HT-29 (cell line): ENCODE data around the gene ANKRD39. TPM values are rescaled to one million over a fixed set of nuclear protein-coding genes. Genes with fewer than 3 reads are reported as not detected.
A peak's percentile ranks its signal among the peaks of the same experiment; 100 is the strongest.

Experiments
- DNase-seq: peaks from one replicate; pipeline ENCODE4 v3.0.0-alpha.2; 2015; ENCODE audit warnings: low spot score
- total RNA-seq: library from RNA; depleted of rRNA; stranded (reverse); fragments of >200 nt; shearing (Covaris generic); gene quantifications from 2 replicates; pipeline ENCODE4 v1.2.3, GENCODE V29; 2014

The ANKRD39 gene
- total RNA-seq, 1 experiment from 2014 or later, result 26.8 TPM

GRCh38 chr2:96888072-96889011 is 30.5 kb upstream of the ANKRD39 start:
- DNase-seq, result peak; percentile 72

- DNase-seq, result no peak
These were observed 29.7 kb upstream of the ANKRD39 start for GRCh38 chr2:96887493-96888012.

GRCh38 chr2:96885432-96886347 is 27.9 kb upstream of the ANKRD39 start:
- DNase-seq, result no peak

- DNase-seq, result no peak
These were observed 26.7 kb upstream of the ANKRD39 start for GRCh38 chr2:96884299-96885094.

GRCh38 chr2:96883306-96883705 is 25.5 kb upstream of the ANKRD39 start:
- no peak for DNase-seq

- DNase-seq, result no peak
These were observed 25.1 kb upstream of the ANKRD39 start for GRCh38 chr2:96882906-96883305.

GRCh38 chr2:96882230-96882629 is 24.4 kb upstream of the ANKRD39 start:
- DNase-seq, result no peak

GRCh38 chr2:96881349-96882195 is 23.8 kb upstream of the ANKRD39 start:
- DNase-seq, result no peak

- no peak for DNase-seq
These were observed 23.1 kb upstream of the ANKRD39 start for GRCh38 chr2:96880891-96881273.

- no peak for DNase-seq
These were observed 21.8 kb upstream of the ANKRD39 start for GRCh38 chr2:96879545-96880040.

- DNase-seq, result no peak
These were observed 21.2 kb upstream of the ANKRD39 start for GRCh38 chr2:96878796-96879544.

- no peak for DNase-seq
These were observed 20.4 kb upstream of the ANKRD39 start for GRCh38 chr2:96878171-96878570.

GRCh38 chr2:96877631-96878092 is 19.8 kb upstream of the ANKRD39 start:
- no peak for DNase-seq

- no peak for DNase-seq
These were observed 19.2 kb upstream of the ANKRD39 start for GRCh38 chr2:96877042-96877451.

- DNase-seq, result no peak
These were observed 18.6 kb upstream of the ANKRD39 start for GRCh38 chr2:96876269-96877041.

GRCh38 chr2:96875498-96876268 is 17.9 kb upstream of the ANKRD39 start:
- DNase-seq, result no peak

- DNase-seq, result no peak
These were observed 16.5 kb upstream of the ANKRD39 start for GRCh38 chr2:96874198-96874831.
